C4-2B (cell line): Measurements from ENCODE around the gene SCFD1.

Experiments
- H3K27ac ChIP-seq: fragments of 450-650 bp; 2 replicates; pipeline ENCODE4 v1.5.1; 2017
- CTCF ChIP-seq: fragments of 450-650 bp; conservative IDR thresholded peaks from 2 replicates; pipeline ENCODE4 v1.5.1; 2017; ENCODE audit warnings: mild to moderate bottlenecking
- ZFX ChIP-seq: fragments of 450-650 bp; IDR thresholded peaks from 2 replicates; pipeline ENCODE4 v1.6.1; 2017

SCFD1 gene

DNA sequence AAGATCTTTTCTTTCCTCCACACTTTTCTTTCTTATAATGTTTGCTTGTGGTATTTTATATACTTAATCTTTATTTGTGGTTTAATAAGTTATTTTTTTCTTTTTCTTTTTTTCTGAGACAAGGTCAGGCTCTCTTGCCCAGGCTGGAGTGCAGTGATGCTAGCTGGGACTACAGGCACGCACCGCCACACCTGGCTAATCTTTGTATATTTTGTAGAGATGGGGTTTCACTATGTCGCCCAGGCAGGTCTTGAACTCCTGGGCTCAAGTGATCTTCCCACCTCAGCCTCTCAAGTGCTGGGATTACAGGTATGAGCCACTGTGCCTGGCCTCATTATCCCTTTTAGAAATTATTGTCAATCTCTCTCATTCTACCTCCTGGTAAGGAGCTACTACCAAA is 87.1 kb downstream of the SCFD1 start:
- H3K27ac ChIP-seq, result no peak overlapping the region
- TF ChIP-seq ZFX, result no peak
- TF ChIP-seq CTCF, result no peak

- H3K27ac ChIP-seq, result no peak overlapping the region
- TF ChIP-seq ZFX (no peak), CTCF (no peak)
These were observed 88.8 kb downstream of the SCFD1 start for GRCh38 chr14:30710876-30711275.

DNA sequence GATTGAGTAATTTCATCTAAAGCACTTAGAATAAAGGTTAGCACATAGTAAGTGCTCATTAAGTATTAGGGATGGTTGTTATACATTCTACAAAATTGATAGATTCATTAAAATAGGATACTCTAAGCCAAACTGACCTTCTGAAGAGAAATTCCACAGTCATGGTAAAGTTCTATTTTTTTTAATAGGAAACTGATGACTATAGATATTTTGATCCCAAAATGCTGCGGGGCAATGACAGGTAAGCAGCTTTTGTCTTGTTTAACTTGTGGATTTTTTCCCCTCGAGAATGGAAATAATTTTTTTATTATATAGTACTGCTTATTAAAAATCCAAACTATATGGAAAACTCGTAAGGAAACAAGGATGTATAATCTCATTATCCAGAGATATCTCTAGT is 97.0 kb downstream of the SCFD1 start:
- TF ChIP-seq ZFX (no peak), CTCF (no peak)
- no peak overlapping the region for H3K27ac ChIP-seq

- TF ChIP-seq CTCF (no peak), ZFX (no peak)
- no peak overlapping the region for H3K27ac ChIP-seq
These were observed 103.6 kb downstream of the SCFD1 start for GRCh38 chr14:30725763-30726162.

DNA sequence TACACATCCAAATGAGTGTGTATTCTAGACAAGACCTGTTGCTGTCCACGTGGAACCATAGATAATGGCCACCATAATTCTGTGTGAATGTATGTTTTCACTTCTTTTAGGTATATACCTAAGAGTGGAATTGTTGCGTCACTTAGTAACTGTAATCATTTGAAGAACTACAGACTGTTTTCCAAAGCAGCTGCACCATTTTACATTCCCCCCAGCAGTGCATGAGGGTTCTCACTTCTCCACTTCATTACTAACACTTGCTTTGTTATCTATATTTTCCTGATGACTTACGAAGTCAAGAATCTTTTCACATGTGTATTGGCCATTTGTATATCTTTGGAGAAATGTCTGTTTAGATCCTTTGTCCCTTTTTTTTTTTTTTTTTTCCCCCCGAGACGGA is 106.4 kb downstream of the SCFD1 start:
- TF ChIP-seq CTCF, result no peak
- no peak for TF ChIP-seq ZFX
- H3K27ac ChIP-seq, result no peak overlapping the region

GRCh38 chr14:30737916-30738315 is 115.8 kb downstream of the SCFD1 start:
- TF ChIP-seq CTCF (no peak), ZFX (no peak)
- H3K27ac ChIP-seq, result no peak overlapping the region

DNA sequence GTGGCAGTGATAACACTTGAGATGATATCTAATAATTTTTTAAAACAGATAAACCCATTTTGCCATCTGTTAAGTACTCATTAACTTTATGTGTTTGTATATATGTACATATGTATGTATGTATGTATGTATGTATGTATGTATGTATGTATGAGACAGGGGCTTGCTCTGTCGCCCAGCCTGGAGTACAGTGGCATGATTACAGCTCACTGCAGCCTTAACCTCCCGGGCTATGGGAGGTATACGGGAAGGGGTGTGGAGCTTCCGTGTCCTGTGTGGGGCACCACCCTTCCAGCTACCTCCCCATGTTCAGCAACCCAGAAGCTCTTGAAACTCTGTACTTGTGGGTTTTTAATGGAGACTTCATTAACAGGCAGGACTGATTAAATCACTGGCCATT is 116.9 kb downstream of the SCFD1 start:
- no peak for TF ChIP-seq CTCF
- no peak for TF ChIP-seq ZFX
- H3K27ac ChIP-seq, result no peak overlapping the region
